Measurements from ENCODE around the gene SLC32A1.

The SLC32A1 gene, protein sequence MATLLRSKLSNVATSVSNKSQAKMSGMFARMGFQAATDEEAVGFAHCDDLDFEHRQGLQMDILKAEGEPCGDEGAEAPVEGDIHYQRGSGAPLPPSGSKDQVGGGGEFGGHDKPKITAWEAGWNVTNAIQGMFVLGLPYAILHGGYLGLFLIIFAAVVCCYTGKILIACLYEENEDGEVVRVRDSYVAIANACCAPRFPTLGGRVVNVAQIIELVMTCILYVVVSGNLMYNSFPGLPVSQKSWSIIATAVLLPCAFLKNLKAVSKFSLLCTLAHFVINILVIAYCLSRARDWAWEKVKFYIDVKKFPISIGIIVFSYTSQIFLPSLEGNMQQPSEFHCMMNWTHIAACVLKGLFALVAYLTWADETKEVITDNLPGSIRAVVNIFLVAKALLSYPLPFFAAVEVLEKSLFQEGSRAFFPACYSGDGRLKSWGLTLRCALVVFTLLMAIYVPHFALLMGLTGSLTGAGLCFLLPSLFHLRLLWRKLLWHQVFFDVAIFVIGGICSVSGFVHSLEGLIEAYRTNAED

DNA sequence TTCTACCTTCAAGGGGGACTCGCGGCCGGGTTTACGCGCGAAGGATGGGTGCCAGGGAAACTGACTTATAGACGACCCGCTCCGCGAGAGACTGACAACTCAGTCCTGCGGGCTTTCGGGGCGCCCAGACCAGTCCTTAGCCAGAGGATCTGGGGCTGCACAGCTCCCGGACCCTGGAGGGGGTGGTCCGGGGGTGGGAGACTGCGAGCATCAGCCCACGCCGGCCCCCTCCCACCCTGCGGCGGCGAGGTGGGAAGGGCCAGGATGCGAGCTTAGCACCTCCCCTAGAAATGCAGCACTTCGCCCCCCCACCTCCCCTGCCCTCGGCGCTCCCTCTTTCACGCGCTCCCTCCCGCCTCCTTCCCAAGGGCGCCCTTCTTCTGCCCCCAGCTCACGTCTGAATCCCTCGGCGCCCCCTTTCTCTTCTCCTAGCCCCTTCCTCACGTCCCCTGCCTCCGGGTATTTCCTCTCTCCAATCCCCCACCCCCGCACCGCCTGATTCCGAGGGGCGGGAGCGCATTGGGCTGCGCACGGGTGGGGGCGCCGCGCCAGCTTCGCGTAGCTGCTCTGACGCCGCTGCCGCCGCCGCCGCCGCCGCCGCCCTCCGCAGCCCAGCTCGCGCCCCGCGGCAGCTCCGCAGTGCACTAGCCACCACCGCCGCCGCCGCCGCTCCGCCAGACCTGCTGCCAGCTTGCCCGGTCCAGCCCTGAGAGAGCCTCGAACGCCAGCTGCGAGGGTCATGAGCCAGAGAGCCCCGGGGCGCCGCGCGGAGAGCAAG lies at the start of gene SLC32A1:
TSS of gene SLC32A1 (plus strand) at position 639 of the 778 bp plus-strand sequence. CDS start 239 bp downstream, outside the sequence.
- no peak within 1 kb of the TSS for H3K27ac ChIP-seq
- peak within 1 kb of the TSS in 1 of 7 experiments; percentile 4 for H3K4me3 ChIP-seq

DNA sequence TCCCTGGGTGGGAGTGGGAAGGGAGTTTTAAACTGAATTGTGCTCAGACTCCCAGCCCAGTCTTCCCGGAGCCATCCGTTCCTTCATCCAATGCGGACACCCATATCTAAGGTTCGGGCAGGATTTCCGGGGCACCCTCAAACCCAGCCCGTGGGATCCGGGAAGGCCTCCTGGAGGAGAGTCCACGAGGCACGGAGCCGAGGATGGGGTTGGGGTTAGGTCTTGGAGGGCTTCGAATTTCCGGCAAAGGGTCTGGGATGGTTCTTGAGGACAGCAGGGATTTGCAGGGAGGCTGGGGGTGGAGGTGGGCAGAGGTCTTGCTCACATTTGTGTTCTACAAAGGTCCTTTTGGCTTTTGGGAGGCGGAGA lies 49.5 kb upstream of the SLC32A1 start:
- Histone ChIP-seq H3K4me3 (peak overlapping the region in 2 of 7 experiments; percentile 33 to 39), H3K27ac (no peak overlapping the region)

DNA sequence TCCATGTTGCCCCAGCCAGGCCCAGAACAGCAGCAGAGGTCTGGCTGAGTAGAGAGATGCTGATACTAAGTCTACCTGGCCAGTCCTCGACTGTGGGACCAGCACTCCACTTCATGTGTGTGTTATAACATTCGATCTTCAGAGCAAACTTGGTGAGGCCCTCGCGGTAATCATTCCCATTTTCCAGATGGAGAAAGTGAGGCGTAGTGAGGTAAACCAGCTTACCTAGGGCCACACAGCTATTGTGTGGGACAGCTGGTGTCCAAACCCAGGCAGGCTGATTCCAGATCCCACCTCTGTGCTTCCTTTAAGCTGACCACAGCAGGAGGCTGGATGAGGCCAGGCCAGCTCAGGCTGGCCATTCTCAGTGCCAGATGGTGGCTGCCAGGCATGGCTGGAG lies 47.7 kb upstream of the SLC32A1 start:
- Histone ChIP-seq H3K4me3 (no peak overlapping the region), H3K27ac (no peak overlapping the region)

DNA sequence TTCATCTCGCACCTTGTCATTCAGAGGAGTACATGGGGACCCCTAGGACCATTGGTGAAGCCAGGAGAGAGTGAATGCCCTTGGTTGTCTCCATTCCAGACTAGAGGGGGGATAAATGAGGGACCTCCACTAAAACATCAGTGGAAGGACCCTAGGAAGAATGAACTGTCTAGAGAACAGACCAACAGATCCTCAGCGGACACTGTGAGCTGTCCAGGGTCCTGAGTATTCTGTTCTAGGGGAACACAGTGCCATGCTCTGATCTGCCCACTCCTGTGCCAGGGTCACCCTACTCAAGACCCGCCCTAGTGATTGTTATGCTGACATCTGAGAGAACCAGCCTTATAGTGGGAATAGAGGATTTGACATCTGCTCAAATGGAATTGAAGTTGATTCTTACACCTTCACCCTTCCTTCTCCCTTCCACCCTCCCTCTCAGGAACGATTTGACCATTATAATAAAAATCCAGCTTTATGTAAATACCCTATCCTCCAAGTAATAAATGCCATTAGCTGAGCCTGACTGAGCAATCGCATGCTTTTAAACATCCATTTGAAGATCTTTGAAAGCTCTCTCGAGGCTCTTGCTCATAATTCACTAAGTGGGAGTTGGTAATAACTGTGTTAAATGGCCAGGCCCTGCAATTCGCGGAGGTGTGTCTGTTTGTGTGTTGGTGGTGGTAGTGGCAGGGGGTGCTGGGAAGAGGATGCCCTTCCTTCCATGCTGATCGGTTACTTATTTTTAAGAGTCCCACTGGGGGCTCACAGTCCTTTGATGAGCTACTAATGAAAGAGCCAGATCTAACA lies 43.6 kb upstream of the SLC32A1 start:
- Histone ChIP-seq H3K4me3 (no peak overlapping the region), H3K27ac (no peak overlapping the region)

DNA sequence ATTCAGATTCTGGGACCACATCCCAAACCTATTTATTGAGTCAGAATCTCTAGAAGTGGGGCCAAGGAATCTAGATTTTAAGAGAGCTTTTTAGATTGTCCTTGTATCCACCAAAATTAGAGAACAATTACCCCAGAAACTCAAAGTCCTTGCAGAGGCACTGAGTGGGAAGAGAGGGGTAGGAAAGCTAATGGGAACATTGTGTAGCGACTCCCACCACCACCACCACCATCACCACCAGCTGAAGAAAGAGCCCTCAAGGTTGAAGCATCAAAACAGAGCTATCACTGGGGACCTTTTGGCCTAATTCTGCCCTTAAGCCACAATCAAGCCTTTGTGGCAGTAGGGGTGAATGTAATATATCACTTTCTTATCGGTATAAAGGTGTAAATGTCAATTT lies 39.0 kb upstream of the SLC32A1 start:
- Histone ChIP-seq H3K27ac (no peak overlapping the region), H3K4me3 (no peak overlapping the region)

DNA sequence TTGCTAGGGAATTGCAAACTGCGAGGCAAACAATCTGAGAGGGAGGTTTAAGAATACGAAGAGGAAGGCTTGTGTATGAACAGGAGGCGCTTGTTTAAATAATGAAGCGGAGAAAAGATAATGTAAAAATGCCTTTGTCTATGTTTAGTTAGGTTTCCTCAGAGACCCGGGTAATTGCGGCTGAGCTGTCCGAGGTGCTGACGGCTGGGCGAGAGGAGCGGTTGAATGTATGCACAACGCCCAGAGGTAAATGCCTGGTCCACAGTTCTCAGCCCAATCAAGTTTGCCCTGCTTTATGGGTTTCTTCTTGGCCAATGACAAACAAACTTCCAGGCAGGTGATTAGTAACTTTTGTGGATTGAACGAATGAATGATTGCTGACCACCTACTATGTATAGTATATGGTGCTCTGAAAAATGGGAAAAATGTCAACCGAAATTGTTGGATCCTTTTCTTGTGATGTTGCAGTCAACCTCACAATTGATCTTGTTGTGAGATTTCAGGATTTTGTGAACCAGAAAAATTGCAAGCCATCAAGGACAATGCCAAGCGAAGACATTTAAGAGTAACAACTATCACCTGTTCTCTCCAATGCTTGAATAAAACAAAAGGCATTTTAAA lies 38.3 kb upstream of the SLC32A1 start:
- no peak overlapping the region for H3K27ac ChIP-seq
- H3K4me3 ChIP-seq = no peak overlapping the region

DNA sequence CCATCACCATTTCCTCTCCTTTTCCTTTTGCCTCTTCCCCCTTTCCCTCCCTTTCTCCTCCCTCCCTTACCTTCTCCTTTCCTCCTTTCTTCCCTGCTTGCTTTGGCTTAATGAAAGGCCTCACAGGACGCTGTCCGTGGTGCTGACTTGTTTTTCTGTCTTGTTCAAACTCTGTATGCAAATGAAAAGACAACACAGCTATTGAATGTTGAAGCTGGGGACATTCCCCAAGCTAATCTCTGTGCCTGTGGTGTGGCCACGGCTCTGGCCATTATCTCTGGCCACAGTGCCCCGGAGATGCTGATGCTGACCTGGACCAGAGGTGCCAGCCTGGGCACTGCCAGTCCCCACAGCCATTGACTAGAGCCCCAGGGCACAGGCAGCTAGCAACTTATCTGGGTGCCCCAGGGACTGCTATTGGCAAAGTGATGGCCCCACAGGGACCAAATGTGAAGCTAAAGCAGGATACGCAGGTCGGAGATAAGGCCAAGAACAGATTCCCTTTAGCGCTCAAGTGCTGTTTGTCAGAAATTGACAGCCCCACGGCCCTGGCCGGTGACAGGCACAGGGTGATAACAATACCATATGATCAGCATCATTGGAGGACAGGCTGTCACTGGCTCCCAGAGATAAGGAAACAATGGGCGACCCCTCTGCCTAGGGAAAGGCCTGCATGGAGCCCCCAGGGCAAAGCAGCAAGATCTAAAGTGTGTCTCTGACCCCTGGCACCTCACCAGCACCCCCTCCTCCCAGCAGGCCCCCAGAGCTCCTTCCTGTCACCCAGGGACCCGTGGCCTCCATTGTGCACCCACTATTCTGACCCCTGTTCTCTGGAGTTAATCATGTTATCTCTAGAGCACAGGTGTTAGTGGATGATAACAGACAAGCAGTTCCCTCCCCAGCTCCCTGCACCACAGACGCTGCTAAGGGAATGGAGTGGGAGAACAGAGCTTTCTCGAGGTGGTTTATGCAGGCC lies 31.6 kb upstream of the SLC32A1 start:
- H3K4me3 ChIP-seq = no peak overlapping the region
- no peak overlapping the region for H3K27ac ChIP-seq

DNA sequence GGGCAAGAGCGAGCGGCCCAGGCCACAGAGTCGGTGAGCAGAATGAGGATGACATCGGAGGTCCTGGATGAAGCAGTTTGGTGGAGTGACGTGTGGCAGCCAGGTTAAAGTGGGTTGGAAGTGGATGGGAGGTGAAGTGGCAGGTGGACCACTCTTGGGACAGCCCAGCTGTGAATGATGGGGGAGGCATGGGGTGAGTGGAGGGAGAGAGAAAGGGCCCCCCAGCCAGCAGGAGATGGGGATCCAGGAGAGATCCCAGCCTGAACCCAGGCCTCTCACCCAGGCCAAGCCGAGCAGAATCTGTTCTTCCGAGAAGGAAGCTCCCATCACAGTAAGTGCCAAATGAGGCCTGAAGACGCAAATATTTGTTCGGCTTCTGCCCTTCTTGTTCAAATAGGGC lies 27.0 kb upstream of the SLC32A1 start:
- no peak overlapping the region for H3K4me3 ChIP-seq

DNA sequence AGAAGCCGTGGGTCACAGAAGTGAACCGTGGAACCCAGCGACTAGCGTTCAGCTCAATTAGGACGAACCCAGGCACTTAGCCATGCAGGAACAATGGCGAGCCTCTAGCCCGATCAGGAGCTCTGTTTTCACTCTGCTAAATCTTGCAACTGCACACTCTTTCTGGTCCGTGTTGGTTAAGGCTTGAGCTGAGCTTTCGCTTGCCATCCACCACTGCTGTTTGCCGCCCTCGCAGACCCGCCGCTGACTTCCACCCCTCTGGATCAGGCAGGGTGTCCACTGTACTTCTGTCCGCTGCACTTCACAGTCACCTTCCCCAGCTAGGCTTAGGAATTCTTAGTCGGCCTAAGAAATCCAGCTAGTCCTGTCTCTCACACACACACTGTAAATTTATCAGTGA lies 25.7 kb upstream of the SLC32A1 start:
- Histone ChIP-seq H3K4me3 (no peak overlapping the region), H3K27ac (no peak overlapping the region)

More for the DNA sequence above, 27.0 kb upstream of the SLC32A1 start:
- no peak overlapping the region for H3K27ac ChIP-seq

DNA sequence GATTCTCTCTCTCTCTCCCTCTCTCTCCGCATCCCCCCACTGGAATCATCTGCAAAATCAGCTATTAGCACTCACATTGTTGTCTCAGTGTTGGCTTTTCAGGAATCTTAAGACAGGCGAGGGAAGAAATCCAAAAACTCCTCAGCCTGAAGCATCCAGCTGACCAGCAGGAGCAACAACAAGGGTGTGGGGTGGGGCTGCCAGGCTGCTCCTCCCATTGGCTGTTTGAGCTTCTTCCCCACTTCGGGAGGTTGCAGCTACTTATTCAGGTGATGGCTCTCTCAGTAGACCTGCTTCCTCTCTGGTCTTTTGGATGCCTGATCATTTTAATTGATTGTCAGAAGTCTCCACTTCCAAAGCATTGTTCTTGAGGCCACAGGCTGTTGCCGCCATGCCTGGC lies 24.1 kb upstream of the SLC32A1 start:
- H3K4me3 ChIP-seq = no peak overlapping the region
- H3K27ac ChIP-seq = no peak overlapping the region

DNA sequence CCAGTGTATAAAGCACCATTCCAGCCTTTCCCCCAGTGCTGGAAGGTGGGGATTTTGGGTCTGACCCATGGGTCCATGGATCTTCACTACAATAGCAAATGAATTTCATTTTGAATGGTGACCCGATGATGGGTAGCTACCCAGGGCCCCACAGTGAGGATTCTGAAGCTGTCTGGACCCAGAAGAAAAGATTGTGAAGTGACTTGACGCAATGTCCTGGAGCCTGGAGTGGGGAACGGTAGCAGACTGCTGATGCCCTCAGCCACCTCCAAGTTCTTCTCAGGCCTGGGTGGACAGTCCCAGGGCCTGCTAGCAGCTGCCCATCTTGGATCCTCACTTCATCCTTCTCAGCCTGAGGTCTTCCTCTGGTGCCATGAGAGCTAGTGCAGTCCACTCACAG lies 23.4 kb upstream of the SLC32A1 start:
- no peak overlapping the region for H3K4me3 ChIP-seq
- no peak overlapping the region for H3K27ac ChIP-seq

DNA sequence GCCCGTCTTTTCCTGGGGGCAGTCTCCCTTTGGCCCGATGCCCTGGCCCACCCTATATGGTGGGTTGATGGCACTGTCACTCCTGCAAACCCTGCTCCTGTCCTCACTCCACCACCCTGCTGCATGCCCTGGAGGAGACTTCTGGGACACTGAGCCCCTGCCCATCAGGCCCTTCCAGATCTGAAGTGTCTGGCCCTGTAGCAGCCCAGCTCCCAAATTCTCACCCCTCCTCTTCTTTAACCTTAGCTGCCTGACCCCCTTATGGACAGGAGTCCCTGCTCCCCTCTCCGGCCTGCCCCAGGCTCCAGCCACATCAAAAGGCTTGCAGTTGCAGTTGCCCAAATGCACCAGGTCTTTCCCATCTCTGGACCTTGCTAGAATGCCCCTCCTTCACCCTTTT lies 20.8 kb upstream of the SLC32A1 start:
- H3K27ac ChIP-seq = no peak overlapping the region
- H3K4me3 ChIP-seq = no peak overlapping the region

DNA sequence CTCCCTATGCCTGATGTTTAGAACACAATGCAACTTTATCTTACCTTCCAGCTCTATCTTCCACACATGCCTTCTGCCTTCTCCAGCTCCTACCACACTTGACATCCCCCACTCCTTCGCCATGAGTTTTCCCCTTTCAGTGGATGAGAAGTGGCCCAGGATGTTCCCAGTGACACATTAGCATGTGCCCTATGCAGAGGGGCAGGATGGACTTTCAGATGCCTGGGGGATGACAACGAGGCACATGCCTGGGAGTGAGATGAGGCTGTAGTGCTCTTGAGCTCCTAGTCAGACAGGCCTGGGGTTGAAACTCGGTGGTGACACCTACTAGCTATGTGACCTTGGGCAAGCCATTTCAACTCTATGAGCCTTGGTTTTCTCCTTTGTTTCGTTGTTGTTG lies 20.1 kb upstream of the SLC32A1 start:
- H3K4me3 ChIP-seq = no peak overlapping the region
- H3K27ac ChIP-seq = no peak overlapping the region

DNA sequence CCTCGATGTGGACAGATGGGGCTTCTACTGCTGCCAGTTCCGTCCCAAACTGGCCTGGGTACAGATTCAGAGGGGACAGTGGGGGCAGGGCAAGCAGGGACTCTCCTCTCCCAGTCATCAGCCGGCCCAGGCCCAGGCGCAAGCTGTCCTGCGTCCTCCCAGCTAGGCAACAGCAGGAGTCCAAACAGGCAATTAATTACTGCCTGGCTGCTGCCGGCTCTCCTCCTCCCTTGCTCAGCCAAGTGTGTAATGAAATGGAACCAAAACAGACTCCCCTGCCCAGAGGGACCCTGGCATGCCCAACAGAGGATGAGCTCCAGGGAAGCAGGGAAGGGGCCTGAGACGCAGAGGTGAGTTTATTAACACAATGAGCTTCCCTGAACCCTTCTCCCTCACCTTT lies 17.8 kb upstream of the SLC32A1 start:
- Histone ChIP-seq H3K4me3 (no peak overlapping the region), H3K27ac (no peak overlapping the region)

DNA sequence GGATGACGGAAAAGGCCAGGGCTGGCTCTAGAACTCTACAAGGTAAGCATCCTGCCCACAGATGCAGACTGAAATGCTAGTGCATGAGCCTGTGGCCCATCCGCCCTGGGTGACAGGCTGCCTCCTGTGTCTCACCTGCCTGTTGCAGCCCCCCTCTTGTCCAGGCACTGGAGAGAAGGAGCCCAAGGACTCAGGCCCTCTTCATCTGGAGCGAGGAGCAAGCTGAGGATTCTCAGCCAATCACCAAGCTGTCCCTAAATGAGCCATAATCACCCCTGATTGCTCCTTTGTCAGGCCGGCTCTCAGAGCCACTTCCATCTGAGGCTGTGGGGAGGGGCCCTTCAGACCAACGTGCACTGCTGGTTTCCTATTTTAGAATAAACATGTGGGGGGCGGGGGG lies 10.0 kb upstream of the SLC32A1 start:
- H3K27ac ChIP-seq = no peak overlapping the region
- H3K4me3 ChIP-seq = no peak overlapping the region

DNA sequence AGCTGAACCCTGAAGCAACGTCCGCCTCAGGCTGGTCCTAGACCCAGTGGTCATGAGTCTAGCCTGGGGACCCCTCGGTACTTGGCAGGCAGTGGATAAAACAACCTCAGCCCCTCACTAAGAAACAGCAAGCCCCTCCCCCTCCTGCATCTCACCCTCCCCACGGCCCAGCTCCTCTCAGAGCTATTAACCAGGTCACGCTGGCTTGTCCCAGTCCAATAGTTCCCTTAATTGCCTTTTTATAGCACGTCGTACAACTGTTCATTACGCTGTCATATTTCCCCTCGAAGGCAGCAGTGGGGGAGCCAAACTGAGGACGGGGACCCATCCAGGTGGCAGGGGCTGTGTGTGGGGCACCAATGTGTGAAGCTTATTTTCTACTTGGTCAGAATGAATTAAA lies 8.6 kb upstream of the SLC32A1 start:
- no peak overlapping the region for H3K4me3 ChIP-seq
- H3K27ac ChIP-seq = no peak overlapping the region

DNA sequence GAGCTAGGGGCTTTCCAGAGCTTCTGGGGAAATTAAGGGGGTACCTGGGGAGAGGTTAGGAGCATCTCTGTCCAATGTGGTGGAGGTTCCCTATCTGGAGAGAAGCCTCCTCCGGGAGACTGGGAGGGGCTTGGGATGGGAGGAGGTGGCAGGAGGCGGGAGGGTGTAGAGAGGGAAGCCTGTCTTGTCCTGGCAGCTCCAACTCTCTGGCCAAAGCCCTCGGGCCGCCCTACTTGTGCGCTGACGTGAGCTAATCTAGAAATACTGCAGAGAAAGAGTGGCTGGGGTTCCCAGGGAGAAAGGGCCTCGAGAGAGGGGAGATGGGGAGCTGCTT lies 1.6 kb upstream of the SLC32A1 start:
- Histone ChIP-seq H3K27ac (no peak overlapping the region), H3K4me3 (no peak overlapping the region)

DNA sequence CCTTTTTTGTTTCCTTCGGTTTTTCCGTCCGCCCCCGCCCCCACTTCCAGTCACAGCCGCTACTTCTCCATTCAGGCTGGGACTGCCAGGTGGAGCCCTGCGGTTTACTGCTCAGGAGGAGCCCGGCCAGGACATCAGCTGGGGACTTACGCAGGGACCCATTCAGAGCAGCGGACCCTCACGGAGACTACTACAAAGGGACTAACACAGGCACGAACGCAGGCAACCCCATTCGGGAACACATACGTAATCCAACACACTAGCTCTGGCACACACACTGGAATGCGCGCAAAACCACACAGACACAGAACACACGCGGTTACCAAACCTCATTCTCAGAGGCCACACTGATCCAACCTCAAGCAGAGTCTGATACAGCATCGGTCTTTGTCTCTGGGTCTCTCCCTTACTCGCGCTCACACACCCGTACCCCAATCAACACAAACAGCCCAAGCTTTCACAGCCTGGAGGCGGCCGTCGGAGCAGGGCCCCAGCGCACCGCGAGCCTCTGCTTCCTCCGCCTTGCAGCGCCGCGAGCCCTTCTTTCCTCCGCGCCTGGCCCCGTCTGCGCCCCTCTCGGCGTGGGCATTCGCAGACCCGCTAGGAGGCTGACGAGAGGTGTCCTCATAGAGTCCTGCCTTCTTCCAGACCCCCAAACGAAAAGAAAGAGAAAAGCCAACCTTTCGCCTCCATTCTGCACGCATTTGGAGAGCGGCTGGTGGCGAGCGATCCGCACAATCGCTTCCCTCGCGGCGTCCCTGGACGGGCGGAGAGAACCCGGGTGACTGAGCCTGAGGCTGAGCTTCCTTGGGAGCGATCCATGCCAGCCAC lies 1.1 kb upstream of the SLC32A1 start:
- Histone ChIP-seq H3K27ac (no peak overlapping the region), H3K4me3 (peak overlapping the region in 1 of 7 experiments; percentile 4)

Data from skin epidermis (tissue), 12 donors.